ENCODE data around the gene PCDH12.

The PCDH12 gene

DNA sequence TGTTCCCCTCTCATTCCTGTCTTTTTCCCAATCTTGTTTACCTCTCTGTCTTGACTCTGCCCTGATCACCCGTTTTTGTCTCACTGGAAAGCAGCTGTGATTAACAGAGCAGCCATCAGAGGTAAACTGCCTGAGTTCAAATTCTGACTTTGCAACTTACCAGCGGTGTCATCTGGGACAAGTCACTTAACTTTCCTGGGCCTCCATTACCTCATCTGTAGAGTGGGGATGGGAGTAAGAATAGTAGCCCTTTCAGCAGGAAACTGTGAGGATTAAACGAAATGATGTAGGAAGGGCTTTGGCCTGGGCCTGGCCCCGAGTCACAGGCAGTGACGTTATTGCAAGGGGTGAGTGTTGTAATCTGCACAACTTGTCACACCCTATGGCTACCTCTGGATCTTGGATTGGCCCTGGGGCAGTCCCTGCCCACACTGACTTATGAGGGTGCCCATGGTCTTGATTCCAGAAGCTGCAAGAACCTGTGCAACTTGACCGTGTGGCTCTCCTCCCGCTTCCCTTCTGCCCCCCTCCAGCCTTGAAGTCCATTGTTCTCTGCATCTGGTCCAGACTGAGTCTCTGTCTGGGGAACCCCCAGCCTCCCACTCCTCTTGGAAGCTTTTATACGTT, 657 bp upstream of the PCDH12 start:
- no peak overlapping the region for H3K4me3 ChIP-seq (ENCODE audit: low read depth, low read length)
- TF ChIP-seq, protein P1, sequence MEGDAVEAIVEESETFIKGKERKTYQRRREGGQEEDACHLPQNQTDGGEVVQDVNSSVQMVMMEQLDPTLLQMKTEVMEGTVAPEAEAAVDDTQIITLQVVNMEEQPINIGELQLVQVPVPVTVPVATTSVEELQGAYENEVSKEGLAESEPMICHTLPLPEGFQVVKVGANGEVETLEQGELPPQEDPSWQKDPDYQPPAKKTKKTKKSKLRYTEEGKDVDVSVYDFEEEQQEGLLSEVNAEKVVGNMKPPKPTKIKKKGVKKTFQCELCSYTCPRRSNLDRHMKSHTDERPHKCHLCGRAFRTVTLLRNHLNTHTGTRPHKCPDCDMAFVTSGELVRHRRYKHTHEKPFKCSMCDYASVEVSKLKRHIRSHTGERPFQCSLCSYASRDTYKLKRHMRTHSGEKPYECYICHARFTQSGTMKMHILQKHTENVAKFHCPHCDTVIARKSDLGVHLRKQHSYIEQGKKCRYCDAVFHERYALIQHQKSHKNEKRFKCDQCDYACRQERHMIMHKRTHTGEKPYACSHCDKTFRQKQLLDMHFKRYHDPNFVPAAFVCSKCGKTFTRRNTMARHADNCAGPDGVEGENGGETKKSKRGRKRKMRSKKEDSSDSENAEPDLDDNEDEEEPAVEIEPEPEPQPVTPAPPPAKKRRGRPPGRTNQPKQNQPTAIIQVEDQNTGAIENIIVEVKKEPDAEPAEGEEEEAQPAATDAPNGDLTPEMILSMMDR (IDR thresholded peaks at IDR 0.05; ENCODE audit: borderline replicate concordance, insufficient read depth, low read depth, low read length): no peak

DNA sequence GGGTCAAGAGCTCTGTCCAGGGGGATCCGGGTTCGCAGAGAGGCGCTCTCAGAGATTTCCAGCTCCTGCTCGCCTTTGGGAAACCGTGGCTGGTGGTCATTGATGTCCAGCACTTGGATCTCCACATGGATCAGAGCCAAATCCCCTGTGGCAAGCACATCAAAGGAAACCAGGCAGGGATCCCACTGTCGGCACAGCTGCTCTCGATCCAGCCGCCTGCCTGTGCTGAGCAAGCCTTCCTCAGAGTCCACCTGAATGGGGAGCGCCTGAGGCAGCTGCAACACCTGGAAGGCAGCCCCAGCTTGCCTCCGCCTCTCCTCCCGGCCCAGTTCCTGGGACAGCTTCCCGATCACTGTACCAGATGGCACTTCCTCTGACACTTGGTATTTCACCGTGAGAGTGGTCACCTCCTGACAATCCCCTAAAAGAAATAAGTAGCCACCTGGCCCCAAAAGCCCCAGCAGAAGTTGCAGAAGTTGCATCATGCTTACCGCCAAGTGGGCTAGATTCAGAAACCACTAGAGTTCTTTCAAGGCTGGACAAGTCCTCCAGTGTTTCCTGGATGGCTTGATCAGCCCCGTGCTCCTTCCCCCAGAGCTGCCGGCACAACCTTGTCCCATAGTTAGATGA, 520 bp downstream of the PCDH12 start:
- H3K4me3 ChIP-seq (ENCODE audit: low read depth, low read length): no peak overlapping the region
- TF ChIP-seq, protein P1 (IDR thresholded peaks at IDR 0.05; ENCODE audit: borderline replicate concordance, insufficient read depth, low read depth, low read length): no peak

DNA sequence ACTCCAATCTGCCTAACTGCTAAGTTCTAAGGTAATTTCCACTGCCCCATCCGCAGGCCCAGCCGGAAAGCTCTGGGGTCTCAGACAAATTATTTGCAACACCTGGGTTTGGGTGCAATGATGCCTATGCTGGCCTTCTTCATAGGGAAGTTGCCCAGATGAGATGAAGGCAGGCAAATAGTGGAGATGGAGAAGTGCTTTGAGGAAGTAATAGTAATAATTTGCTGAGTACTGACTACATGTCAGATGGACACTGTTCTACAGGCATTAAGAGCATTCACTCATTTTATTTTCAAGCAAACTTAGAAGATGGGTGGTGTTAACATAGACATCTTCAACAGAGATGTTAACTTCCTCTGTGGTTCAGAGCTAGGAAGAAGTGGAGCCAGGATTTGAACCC, 3.8 kb downstream of the PCDH12 start:
- H3K4me3 ChIP-seq (ENCODE audit: low read depth, low read length): no peak overlapping the region
- TF ChIP-seq, protein P1 (IDR thresholded peaks at IDR 0.05; ENCODE audit: borderline replicate concordance, insufficient read depth, low read depth, low read length): no peak

DNA sequence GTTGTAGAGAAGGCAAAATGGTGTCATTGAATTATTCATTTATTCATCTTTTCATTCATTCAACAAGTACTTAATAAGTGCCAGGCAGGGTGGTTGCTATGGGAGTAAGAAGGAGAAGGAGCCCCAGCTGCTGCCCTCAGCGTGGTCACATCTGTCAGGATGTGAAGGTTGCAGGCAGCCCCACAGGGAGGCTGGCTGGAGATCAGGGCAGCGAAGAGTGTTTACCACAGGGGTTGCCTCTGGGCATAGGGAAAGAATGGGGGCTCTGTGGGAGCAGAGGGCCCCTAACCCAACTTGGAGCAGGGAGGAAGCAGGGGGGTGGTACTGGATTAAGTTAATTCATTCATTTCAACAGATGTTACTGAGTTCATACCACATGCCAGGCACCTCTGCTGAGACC, 6.0 kb downstream of the PCDH12 start:
- TF ChIP-seq, protein P1 (IDR thresholded peaks at IDR 0.05; ENCODE audit: borderline replicate concordance, insufficient read depth, low read depth, low read length): no peak
- no peak overlapping the region for H3K4me3 ChIP-seq (ENCODE audit: low read depth, low read length)

DNA sequence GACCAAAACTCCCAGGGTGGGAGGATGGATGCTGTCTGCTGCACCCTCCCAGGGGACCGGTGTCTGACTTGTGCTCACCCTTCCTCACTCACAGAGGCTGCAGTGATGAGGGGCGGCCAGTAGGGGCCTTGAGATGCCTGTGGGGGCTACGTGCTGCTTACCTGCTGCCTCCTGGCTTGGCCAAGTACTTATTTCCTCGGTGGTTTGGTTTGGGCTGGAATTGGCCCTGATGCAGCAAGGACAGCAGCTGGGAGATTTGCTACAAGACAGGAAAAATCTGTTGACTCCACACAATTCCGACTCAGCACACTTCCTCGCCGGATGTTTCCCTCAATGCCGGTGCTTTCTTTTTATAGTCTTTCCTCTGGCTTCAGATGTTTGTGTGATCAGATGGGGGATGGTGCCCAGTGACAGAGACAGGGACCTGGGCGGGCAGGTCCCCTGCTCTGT, 6.6 kb downstream of the PCDH12 start:
- no peak overlapping the region for H3K4me3 ChIP-seq (ENCODE audit: low read depth, low read length)
- TF ChIP-seq, protein P1 (IDR thresholded peaks at IDR 0.05; ENCODE audit: borderline replicate concordance, insufficient read depth, low read depth, low read length): peak; percentile 84

DNA sequence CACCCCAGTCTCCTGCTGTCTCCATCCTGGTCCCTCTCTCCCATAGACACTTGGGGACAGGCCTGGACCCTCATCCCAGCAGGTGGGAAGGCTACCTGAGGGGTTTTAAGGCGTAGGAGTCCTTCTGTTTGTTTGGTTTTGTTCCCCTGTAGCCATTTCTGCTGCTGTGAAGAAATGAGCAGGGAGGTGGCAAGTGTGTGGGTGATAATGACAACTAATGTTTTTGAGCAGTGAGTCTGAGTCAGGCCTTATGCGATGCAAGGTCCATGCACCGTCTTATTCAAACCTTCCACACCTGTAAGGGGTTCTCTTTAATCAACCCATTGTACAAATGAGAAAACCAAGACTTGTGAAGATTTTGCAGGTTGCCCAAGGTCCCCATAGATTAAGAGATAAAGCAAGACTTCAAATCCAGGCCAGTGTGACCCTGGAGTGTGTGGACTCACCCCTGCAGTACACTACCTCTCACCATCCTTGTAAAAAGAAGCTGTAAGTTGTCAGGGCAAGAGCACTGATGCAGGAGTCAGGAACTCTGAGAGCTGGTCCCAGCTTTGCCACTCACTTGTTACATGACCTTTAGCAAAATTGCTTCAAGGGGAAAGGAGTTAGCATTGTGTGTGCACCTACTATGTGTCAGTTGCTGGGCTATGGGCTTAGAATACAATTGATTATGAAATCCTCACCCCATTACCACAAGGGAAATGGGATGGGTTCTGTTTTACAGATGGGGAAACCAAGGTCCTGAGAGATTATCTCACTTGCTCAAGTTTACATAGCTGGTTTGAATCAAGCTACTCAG, 7.6 kb downstream of the PCDH12 start:
- H3K4me3 ChIP-seq (ENCODE audit: low read depth, low read length): no peak overlapping the region
- TF ChIP-seq, protein P1 (IDR thresholded peaks at IDR 0.05; ENCODE audit: borderline replicate concordance, insufficient read depth, low read depth, low read length): no peak
